ENCODE data around the gene ITSN2.

ITSN2 gene

DNA sequence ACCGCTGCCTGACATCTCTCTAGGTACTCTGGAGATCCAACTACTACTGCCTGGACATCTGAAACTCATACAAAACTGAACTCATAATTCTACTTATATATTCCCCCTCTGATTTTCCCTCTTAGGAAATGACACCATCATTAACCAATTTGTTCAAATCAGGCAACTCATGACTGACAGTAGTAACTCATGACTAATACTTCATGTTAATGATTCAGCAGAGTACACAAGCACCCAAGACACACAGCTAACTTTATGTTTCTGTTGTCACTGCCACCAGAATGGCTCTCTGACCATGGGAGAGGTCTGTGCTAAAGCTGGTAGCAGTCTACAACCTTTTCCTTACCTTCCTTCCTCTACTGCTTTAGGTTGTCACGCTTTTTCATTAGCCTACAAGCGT lies 91.1 kb downstream of the ITSN2 start:
- no peak for DNase-seq (ENCODE audit: low read depth)

- no peak for DNase-seq (ENCODE audit: low read depth)
Measured at GRCh38 chr2:24265212-24265611, 95.1 kb downstream of the ITSN2 start.

DNA sequence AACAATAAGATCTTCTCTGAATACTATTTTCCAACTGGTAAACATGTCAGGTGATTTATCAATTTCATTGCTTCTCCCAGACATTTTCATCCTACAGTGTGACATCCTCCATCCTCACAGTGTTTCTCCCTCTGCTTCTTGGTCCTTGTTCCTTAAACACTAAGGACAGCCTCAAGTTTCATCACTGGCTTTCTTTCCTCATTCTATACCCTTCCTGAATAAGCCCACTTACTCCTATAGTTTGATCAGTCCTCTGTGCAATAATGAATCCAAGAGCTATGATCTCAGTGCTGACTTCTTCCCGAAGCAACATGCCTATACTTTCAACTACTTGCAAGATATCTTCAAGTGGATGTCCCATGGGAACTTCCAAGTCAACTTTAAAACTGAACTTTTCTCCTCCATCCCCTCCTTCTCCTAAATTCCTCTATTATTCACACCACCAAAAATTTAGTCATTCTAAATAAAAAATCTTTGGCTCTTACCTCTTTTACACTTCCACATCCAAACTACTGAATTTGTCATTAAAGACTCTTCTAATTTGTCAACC lies 97.8 kb downstream of the ITSN2 start:
- no peak for DNase-seq (ENCODE audit: low read depth)

DNA sequence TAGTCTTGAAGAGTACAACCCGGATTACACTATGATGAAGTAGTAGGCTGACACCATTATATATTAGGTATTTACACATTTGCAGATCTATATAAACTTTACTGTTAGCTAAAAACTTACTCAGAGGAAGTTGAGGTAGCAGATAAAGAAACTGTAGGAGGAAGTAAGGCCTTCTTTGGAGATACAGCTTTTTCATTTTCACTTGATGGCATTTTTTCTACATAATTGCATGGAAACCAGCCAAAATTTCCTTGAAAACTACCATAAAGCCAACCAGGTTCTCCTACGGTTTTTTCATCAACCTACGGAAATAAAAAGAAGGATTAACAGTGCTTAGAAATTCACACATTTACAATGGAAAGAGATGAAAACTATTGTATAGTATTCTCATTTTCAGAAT lies 98.9 kb downstream of the ITSN2 start:
- DNase-seq (ENCODE audit: low read depth): no peak

DNA sequence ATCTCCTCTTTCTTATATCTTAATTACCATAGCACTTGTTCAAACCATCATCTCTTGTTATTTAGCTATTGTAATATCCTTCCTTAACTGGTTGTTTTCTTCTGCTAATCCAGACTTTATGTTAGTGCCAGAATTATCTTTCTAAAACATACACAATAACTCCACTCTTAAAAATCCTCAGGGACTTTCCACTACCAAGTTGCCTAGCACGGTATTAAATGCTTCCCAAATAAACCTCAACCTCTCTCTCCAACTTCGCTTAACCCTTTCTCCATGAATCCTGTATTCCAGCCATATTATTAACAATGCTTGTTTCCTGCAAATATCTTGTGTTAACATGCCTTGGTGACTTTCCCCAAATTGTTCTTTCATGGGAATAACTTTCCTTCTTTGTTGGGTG lies 101.0 kb downstream of the ITSN2 start:
- DNase-seq (ENCODE audit: low read depth): no peak

- no peak for DNase-seq (ENCODE audit: low read depth)
Measured at GRCh38 chr2:24258718-24259117, 101.6 kb downstream of the ITSN2 start.

- no peak for DNase-seq (ENCODE audit: low read depth)
Measured at GRCh38 chr2:24253303-24253919, 106.9 kb downstream of the ITSN2 start.

DNA sequence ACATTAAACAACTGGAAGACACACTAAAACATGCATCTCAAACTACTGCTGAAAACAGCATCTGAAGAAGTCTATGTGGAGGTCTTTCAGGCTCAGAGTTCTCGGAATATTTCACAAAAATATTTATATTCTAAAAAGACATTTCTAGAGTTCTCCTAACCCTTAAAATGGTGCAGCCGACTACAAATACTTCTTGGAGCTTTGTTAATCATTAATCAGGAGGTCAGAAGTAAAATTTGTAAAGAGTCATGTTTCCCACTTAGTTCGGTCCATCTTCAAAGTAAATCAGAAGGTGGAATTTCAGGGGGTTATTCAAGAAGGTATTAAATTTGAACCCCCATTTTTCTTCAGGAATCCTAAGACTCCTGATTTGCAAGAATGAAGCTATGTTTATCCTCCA lies 112.7 kb downstream of the ITSN2 start:
- DNase-seq (ENCODE audit: low read depth): no peak

DNA sequence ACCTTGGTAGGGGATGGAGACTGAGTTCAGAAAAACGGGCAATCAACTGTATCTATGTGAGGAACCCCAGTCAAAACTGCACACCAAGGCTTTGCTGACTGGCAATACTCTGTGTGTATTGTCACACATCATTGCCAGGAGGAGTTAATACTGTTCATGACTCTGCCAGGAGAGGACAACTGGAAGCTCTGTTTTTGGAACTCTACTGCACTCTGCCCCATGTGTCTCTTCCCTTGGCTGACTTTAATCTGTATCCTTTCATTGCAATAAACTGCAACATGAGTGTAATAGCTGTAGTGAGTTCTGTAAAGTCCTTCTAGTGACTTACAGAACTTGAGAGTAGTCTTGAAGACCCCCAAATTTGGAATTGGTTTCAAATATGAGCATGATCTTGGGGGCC lies 113.2 kb downstream of the ITSN2 start:
- DNase-seq (ENCODE audit: low read depth): no peak

GRCh38 chr2:24245986-24246776 lies 114.2 kb downstream of the ITSN2 start:
- no peak for DNase-seq (ENCODE audit: low read depth)

GRCh38 chr2:24241528-24241927 lies 118.8 kb downstream of the ITSN2 start:
- no peak for DNase-seq (ENCODE audit: low read depth)

DNA sequence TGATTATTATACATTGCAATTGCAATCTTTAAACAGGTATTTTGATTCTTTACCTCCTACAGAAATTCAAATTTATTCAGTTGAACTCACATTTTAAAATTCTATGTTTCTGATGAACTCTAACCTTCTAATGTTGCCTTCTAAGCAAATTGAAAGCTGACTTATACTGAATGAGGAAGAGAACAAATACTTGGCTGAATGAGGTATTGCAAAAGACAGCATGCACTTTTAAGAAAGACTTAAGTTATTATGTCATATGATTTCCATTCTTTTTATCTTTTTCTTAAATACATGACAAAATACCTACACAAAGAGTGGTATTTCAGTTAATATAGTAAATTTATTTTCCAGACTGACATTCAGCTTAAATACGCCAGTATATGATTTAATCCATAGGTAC lies 120.8 kb downstream of the ITSN2 start:
- no peak for DNase-seq (ENCODE audit: low read depth)

GRCh38 chr2:24238158-24238557 lies 122.2 kb downstream of the ITSN2 start:
- no peak for DNase-seq (ENCODE audit: low read depth)

DNA sequence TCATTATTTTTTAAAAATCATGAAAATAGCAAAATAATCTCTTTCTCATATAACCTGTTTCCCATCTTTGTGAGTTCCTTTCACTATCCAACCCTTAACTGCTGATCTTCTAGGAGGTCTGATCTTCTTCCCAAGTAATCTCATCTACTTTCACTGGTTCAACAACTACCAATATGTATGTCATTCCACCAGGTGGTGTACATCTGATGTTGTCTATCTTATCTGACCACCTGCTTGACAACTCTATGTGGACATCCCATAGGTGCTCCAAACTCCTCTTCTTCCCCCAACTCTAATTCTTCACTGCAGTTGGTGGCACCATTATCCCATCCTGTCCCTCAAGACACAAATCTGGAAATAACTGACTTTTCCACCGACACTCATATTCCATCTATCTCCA lies 123.0 kb downstream of the ITSN2 start:
- DNase-seq (ENCODE audit: low read depth): no peak

- no peak for DNase-seq (ENCODE audit: low read depth)
Measured at GRCh38 chr2:24233321-24233720, 127.0 kb downstream of the ITSN2 start.

GRCh38 chr2:24231461-24231881 lies 128.9 kb downstream of the ITSN2 start:
- no peak for DNase-seq (ENCODE audit: low read depth)

DNA sequence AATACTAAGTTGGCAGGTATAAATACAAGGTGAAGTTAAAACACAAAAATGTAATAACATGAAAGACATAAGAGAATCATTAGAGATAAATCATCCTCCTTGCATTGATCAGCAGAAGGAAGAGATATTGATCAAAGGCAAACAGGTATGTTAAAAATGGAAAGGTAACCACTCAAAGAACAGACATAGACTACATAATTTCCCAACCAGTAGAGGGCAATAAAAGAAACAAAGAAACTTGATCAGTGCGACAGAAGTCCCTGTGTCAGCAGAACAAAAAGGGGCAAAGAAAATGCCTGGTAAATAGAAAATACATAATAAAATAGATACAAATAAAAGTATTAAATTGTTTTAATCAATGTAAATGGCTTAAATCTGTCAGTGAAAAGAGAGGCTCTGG lies 131.9 kb downstream of the ITSN2 start:
- DNase-seq (ENCODE audit: low read depth): no peak

GRCh38 chr2:24225499-24226242 lies 134.7 kb downstream of the ITSN2 start:
- DNase-seq (ENCODE audit: low read depth): no peak

GRCh38 chr2:24222946-24223345 lies 137.4 kb downstream of the ITSN2 start:
- no peak for DNase-seq (ENCODE audit: low read depth)

- no peak for DNase-seq (ENCODE audit: low read depth)
Measured at GRCh38 chr2:24221343-24222050, 138.8 kb downstream of the ITSN2 start.

DNA sequence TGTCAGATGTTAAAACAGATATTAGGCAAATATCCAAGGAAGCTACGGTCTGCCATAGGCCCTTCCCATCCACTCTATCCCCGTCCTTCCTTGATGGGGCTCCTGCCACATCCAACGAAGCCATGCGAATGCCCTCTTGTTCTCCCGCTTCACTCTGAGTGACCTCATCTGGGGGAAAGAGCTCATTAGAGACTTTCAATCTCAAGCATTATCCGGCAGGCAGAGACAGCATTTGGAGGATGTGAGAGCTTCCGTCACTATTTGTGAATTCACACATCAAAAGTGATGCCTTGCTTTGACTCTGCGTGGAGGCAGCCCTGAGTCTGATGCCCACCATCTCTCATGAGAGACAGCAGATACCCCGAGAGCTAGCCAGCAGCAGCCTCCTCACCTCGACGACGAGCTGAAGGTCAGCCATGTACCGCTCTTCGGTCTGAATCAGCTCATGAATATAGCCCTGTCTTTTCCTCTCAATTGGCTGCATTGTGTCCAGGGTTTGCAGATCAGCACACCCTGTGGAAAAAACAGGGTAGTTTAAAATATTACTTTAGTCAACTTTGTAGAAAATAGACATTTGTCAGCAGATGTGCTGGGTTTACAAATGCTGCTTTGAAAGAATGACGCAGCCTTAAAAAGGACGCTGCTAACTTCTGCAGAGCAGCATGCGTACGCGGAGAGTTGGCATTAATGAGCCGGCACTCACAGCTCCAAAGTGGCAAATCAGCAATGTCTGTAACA lies 139.6 kb downstream of the ITSN2 start:
- no peak for DNase-seq (ENCODE audit: low read depth)

- DNase-seq (ENCODE audit: low read depth): no peak
Measured at GRCh38 chr2:24214880-24215279, 145.5 kb downstream of the ITSN2 start.
